HepG2 (cell line): ENCODE measurements around the gene SERPINB6. TPM values are rescaled to one million over a fixed set of nuclear protein-coding genes. Genes with fewer than 3 reads are reported as not detected.
"Not testable (repeated sequence)": the region's sequence is repeated elsewhere in the genome, so short reads cannot be mapped to it uniquely, and the experiment has no call there.

Source experiments
- ATAC-seq: fragments of 200-7000 bp; cut with Tn5 transposase; 3 replicates; pipeline ENCODE4 v1.9.1; 2020; ENCODE audit warnings: mild to moderate bottlenecking, moderate library complexity
- BruUV-seq: library from RNA; stranded (reverse); fragments of 400-500 nt; replicated peaks from 2 replicates; lab custom pipeline; 2021; lab: Mats Ljungman, UMichigan
- CTCF ChIA-PET: fragments of 300-600 bp; formaldehyde crosslinking; extraction: SDS; loops from one replicate; lab custom pipeline; 2021; ENCODE audit warnings: low total read pairs, inconsistent platforms, low intra/inter-chr PET ratio; lab: Yijun Ruan, JAX
- POLR2A ChIA-PET: fragments of 350-600 bp; sonication (Branson Sonifier 250); formaldehyde crosslinking; loops from one replicate; lab custom pipeline; 2020; ENCODE audit warnings: antibody characterized with exemption, inconsistent platforms; lab: Yijun Ruan, JAX
- DNase-seq: peaks from one replicate; pipeline ENCODE4 v3.0.0-alpha.2; 2015; ENCODE audit warnings: low spot score
- FAIRE-seq: peaks from 3 replicates; lab custom pipeline; 2011; peaks lifted over from hg19 to GRCh38; lab: Jason Lieb, UNC
- H2AFZ ChIP-seq: one replicate; pipeline ENCODE4 v1.6.1; 2011; ENCODE audit warnings: low read length, inconsistent platforms
- H3K27ac ChIP-seq: fragments of 300-600 bp; 3 replicates; pipeline ENCODE4 v1.8.0; 2011; ENCODE audit warnings: mixed run types, mild to moderate bottlenecking, mixed read lengths, low read length, inconsistent platforms; ENCODE audit not compliant: insufficient read depth; ENCODE audit errors: extremely low read length
- H3K27me3 ChIP-seq, 2 experiments: fragments of 200-600 bp in 1 of 2; 2 replicates in 1 of 2; 3 replicates in 1 of 2; pipeline versions ENCODE4 v1.6.0 to v1.8.0; 2011; ENCODE audit warnings: low read length in 2 of 2, mild to moderate bottlenecking in 2 of 2, moderate library complexity in 2 of 2, inconsistent platforms in 1 of 2; ENCODE audit not compliant: insufficient read depth in 2 of 2, control insufficient read depth in 1 of 2
- H3K36me3 ChIP-seq, 2 experiments: fragments of 200-600 bp in 1 of 2; replicated peaks in 1 of 2; 2 replicates in 1 of 2; 3 replicates in 1 of 2; pipeline versions ENCODE4 v1.5.1 to v1.8.0; 2011; ENCODE audit warnings: low read length in 2 of 2, inconsistent platforms in 1 of 2; ENCODE audit not compliant: insufficient read depth in 2 of 2, control insufficient read depth in 1 of 2
- H3K4me1 ChIP-seq: 2 replicates; pipeline ENCODE4 v1.5.1; 2012; ENCODE audit warnings: low read length, inconsistent platforms; ENCODE audit not compliant: insufficient read depth
- H3K4me2 ChIP-seq: 2 replicates; pipeline ENCODE4 v1.6.0; 2011; ENCODE audit warnings: low read depth, low read length, inconsistent platforms
- H3K4me3 ChIP-seq, 3 experiments: fragments of 200-600 bp in 1 of 3; sonication (generic), shearing (Covaris generic) in 1 of 3; replicated peaks in 1 of 3; 2 replicates each; pipeline ENCODE4 v1.5.1; 2011 to 2016; ENCODE audit warnings: low read length in 3 of 3, inconsistent platforms in 2 of 3, low read depth in 2 of 3, mild to moderate bottlenecking in 2 of 3, control low read depth in 1 of 3, mixed read lengths in 1 of 3; ENCODE audit not compliant: insufficient read depth in 1 of 3
- H3K79me2 ChIP-seq: one replicate; pipeline ENCODE4 v1.6.1; 2011; ENCODE audit warnings: low read length, inconsistent platforms; ENCODE audit not compliant: insufficient read depth
- H3K9ac ChIP-seq: 2 replicates; pipeline ENCODE4 v1.6.0; 2011; ENCODE audit warnings: mild to moderate bottlenecking, low read depth, low read length, inconsistent platforms; ENCODE audit not compliant: insufficient read depth
- H3K9me3 ChIP-seq: 2 replicates; pipeline ENCODE4 v1.5.1; 2012; ENCODE audit warnings: mild to moderate bottlenecking, low read length
- H4K20me1 ChIP-seq: 2 replicates; pipeline ENCODE4 v1.6.0; 2011; ENCODE audit warnings: inconsistent platforms, mild to moderate bottlenecking, low read length, moderate library complexity; ENCODE audit not compliant: insufficient read depth
- EP300 ChIP-seq, 3 experiments: sonication (generic) in 1 of 3; formaldehyde crosslinking in 1 of 3; IDR thresholded peaks; 2 replicates each; pipeline versions ENCODE4 v1.5.1 to v1.6.1; 2011 to 2020; ENCODE audit warnings: low read depth in 2 of 3, low read length in 2 of 3, borderline replicate concordance in 1 of 3, improper control_type of control experiment in 1 of 3, mild to moderate bottlenecking in 1 of 3, missing genetic modification reagents in 1 of 3, moderate library complexity in 1 of 3
- HDAC1 ChIP-seq: sonication (generic); formaldehyde crosslinking; IDR thresholded peaks from 2 replicates; pipeline ENCODE4 v1.5.1; 2020; ENCODE audit warnings: mild to moderate bottlenecking, missing genetic modification reagents
- KDM6A ChIP-seq: IDR thresholded peaks from 2 replicates; pipeline ENCODE4 v1.6.1; 2016; ENCODE audit warnings: low read depth
- PPARG ChIP-seq: conservative IDR thresholded peaks from 2 replicates; pipeline ENCODE4 v1.6.1; 2016; ENCODE audit warnings: missing biosample characterization, missing genetic modification reagents
- SALL1 ChIP-seq: sonication (generic); formaldehyde crosslinking; IDR thresholded peaks from 2 replicates; pipeline ENCODE4 v1.8.0; 2022; ENCODE audit warnings: mild to moderate bottlenecking, missing genetic modification reagents
- TARDBP ChIP-seq: sonication (generic); formaldehyde crosslinking; IDR thresholded peaks from 2 replicates; pipeline ENCODE4 v1.8.0; 2022; ENCODE audit warnings: mild to moderate bottlenecking, missing genetic modification reagents
- TEAD3 ChIP-seq: optimal IDR thresholded peaks from 2 replicates; pipeline ENCODE3; 2016; ENCODE audit warnings: borderline replicate concordance
- ZBTB38 ChIP-seq: sonication (generic); formaldehyde crosslinking; IDR thresholded peaks from 2 replicates; pipeline ENCODE4 v1.5.1; 2020; ENCODE audit warnings: mild to moderate bottlenecking, missing genetic modification reagents
- ZMAT3 ChIP-seq: sonication (generic); formaldehyde crosslinking; conservative IDR thresholded peaks from 2 replicates; pipeline ENCODE4 v1.7.0; 2021; ENCODE audit warnings: missing genetic modification reagents
- ZNF792 ChIP-seq: IDR thresholded peaks from 2 replicates; pipeline ENCODE4 v1.6.1; 2016
- WGBS: methylation state at CpG from one replicate; pipeline ENCODE4 v1.1.6; 2017; ENCODE audit warnings: low lambda C conversion rate; 5-methylcytosine and 5-hydroxymethylcytosine counted together
- in situ Hi-C: cut with HindIII; loops from 2 replicates; pipeline ENCODE4 v1.10.0; 2017; ENCODE audit warnings: low pct_unique_long_range_greater_than_20kb; ENCODE audit not compliant: extremely low pct_ligation_motif_present
- intact Hi-C: fragments of 100-400 bp; cut with micrococcal nuclease; formaldehyde crosslinking; loops from one replicate; pipeline ENCODE4 v1.10.0; 2022; ENCODE audit not compliant: unreplicated experiment
- polyA plus RNA-seq, 8 experiments: library from polyadenylated mRNA; depleted of rRNA in 3 of 8; stranded (reverse) in 7 of 8; unstranded in 1 of 8; fragments of >200 nt; fragmentation: Illumina TruSeq in 4 of 8; extraction: Trizol in 4 of 8; gene quantifications; 2 replicates each; pipeline versions ENCODE4 v1.2.1 to v1.2.3, GENCODE V29; 2011 to 2016; ENCODE audit warnings: low read depth in 4 of 8, missing spikeins in 1 of 8, mixed read lengths in 1 of 8; ENCODE audit not compliant: insufficient read depth in 1 of 8
- total RNA-seq, 5 experiments: library from RNA; depleted of rRNA; stranded (reverse); fragments of >200 nt; fragmentation: Illumina TruSeq; extraction: Trizol; gene quantifications; 2 replicates each; pipeline ENCODE4 v1.2.3, GENCODE V29; 2016; ENCODE audit warnings: low read depth in 1 of 5
- TF ChIP-seq, protein P1 (sequence below): IDR thresholded peaks from 2 replicates; pipeline ENCODE4 v1.4.0; 2020; ENCODE audit warnings: mild to moderate bottlenecking, missing genetic modification reagents
- TF ChIP-seq, protein P2 (sequence below): fragments of 450-650 bp; IDR thresholded peaks from 2 replicates; pipeline ENCODE4 v1.6.1; 2016
- TF ChIP-seq, protein P3 (sequence below): sonication (generic); formaldehyde crosslinking; IDR thresholded peaks from 2 replicates; pipeline ENCODE4 v1.5.0; 2020; ENCODE audit warnings: missing genetic modification reagents

SERPINB6 gene
- total and polyA plus RNA-seq, 2 of the 13 experiments (the other 11 are each of a cell fraction or from before 2014, with no cell fraction given) = 38.2 to 61.3 TPM

DNA sequence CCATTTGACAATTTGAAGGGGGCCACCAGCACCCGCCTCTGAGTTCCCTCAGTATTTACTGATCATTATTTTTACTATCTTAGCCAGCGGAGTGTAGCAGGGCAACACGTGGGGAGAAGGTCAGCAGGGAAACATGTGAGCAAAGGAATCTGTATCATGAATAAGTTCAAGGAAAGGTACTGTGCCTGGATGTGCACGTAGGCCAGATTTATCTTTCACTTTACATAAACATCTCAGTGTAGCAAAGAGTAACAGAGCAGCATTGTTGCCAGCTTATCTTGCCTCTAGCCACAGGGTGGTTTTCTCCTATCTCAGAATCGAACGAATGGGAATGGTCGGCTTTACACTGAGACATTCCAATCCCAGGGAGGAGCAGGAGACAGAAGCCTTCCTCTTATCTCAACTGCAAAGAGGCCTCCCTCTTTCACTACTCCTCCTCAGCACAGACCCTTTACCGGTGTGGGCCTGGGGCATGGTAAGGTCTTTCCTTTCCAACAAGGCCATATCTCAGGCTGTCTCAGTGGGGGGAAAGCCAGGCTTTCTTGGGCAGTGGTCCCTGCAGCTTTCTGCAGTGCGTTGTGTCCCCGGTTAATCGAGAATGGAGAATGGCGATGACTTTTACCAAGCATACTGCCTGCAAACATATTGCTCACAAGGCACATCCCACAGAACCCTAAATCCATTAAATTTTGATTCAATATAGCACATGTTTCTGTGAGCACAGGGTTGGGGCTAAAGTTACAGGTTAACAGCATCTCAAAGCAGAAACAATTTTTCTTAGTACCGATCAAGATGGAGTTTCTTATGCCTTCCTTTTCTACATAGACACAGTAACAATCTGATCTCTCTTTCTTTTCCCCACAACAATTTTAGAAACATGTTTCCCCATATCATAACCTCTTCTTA, 45.3 kb downstream of the SERPINB6 start:
- DNase-seq = peak; percentile 39
- H3K9me3 ChIP-seq; ATAC-seq; intact Hi-C loops; BruUV-seq; H3K79me2 ChIP-seq; H3K36me3 ChIP-seq; H4K20me1 ChIP-seq; in situ Hi-C loops; H3K27ac ChIP-seq; FAIRE-seq; CTCF ChIA-PET; H2AFZ ChIP-seq; TF ChIP-seq EP300 (CRISPR knock-in tag; IDR thresholded peaks at IDR 0.05; ENCODE audit: borderline replicate concordance): not testable (repeated sequence)
- Histone ChIP-seq H3K27me3 (peaks cover 0 to 11% of the 10 kb centered on the region in 2 experiments; a peak in 2 of 5 replicates), H3K4me1 (peaks cover 26% of the 10 kb centered on the region), H3K9ac (peak overlapping the region; percentile 4), H3K4me3 (peak overlapping the region in 1 of 3 experiments; percentile 39; a peak in 2 of 6 replicates), H3K4me2 (peak overlapping the region; percentile 56)
- POLR2A ChIA-PET = interaction anchor here (0.7 kb wide), 1 partner anchor 85 kb away, joined by 4 read pairs; the partner anchor contains the start of gene SERPINB1
- WGBS = 27% methylated on average over 13 of the region's 13 CpGs
- TF ChIP-seq, protein P1, sequence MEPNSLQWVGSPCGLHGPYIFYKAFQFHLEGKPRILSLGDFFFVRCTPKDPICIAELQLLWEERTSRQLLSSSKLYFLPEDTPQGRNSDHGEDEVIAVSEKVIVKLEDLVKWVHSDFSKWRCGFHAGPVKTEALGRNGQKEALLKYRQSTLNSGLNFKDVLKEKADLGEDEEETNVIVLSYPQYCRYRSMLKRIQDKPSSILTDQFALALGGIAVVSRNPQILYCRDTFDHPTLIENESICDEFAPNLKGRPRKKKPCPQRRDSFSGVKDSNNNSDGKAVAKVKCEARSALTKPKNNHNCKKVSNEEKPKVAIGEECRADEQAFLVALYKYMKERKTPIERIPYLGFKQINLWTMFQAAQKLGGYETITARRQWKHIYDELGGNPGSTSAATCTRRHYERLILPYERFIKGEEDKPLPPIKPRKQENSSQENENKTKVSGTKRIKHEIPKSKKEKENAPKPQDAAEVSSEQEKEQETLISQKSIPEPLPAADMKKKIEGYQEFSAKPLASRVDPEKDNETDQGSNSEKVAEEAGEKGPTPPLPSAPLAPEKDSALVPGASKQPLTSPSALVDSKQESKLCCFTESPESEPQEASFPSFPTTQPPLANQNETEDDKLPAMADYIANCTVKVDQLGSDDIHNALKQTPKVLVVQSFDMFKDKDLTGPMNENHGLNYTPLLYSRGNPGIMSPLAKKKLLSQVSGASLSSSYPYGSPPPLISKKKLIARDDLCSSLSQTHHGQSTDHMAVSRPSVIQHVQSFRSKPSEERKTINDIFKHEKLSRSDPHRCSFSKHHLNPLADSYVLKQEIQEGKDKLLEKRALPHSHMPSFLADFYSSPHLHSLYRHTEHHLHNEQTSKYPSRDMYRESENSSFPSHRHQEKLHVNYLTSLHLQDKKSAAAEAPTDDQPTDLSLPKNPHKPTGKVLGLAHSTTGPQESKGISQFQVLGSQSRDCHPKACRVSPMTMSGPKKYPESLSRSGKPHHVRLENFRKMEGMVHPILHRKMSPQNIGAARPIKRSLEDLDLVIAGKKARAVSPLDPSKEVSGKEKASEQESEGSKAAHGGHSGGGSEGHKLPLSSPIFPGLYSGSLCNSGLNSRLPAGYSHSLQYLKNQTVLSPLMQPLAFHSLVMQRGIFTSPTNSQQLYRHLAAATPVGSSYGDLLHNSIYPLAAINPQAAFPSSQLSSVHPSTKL (CRISPR knock-in tag) = peak; percentile 72
- peak; percentile 34; the same call in 1 of the 2 replicates for TF ChIP-seq PPARG (CRISPR knock-in tag)
- peak; percentile 55 for TF ChIP-seq TEAD3
- 0 out of 2 replicates have a peak, but pooled peaks have one; percentile 14 for TF ChIP-seq HDAC1 (CRISPR knock-in tag)
- 0 out of 2 replicates have a peak, but pooled peaks have one; percentile 33 for TF ChIP-seq ZNF792 (CRISPR knock-in tag)
- peak; percentile 41; the same call in 1 of the 2 replicates for TF ChIP-seq TARDBP (CRISPR knock-in tag)
- TF ChIP-seq, protein P2, sequence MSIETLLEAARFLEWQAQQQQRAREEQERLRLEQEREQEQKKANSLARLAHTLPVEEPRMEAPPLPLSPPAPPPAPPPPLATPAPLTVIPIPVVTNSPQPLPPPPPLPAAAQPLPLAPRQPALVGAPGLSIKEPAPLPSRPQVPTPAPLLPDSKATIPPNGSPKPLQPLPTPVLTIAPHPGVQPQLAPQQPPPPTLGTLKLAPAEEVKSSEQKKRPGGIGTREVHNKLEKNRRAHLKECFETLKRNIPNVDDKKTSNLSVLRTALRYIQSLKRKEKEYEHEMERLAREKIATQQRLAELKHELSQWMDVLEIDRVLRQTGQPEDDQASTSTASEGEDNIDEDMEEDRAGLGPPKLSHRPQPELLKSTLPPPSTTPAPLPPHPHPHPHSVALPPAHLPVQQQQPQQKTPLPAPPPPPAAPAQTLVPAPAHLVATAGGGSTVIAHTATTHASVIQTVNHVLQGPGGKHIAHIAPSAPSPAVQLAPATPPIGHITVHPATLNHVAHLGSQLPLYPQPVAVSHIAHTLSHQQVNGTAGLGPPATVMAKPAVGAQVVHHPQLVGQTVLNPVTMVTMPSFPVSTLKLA = peak; percentile 39; the same call in 1 of the 2 replicates
- peak in 1 of 2 experiments; percentile 24; a peak in 1 of 4 replicates for TF ChIP-seq EP300 (IDR thresholded peaks at IDR 0.05; ENCODE audit: low read depth in 2 of 2, low read length in 2 of 2)
- TF ChIP-seq SALL1 = peak; percentile 54
- peak; percentile 67; the same call in 1 of the 2 replicates for TF ChIP-seq ZBTB38
- 0 out of 2 replicates have a peak, but pooled peaks have one; percentile 7 for TF ChIP-seq KDM6A (CRISPR knock-in tag)
- 0 out of 2 replicates have a peak, but pooled peaks have one; percentile 18 for TF ChIP-seq ZMAT3 (CRISPR knock-in tag)
- TF ChIP-seq, protein P3, sequence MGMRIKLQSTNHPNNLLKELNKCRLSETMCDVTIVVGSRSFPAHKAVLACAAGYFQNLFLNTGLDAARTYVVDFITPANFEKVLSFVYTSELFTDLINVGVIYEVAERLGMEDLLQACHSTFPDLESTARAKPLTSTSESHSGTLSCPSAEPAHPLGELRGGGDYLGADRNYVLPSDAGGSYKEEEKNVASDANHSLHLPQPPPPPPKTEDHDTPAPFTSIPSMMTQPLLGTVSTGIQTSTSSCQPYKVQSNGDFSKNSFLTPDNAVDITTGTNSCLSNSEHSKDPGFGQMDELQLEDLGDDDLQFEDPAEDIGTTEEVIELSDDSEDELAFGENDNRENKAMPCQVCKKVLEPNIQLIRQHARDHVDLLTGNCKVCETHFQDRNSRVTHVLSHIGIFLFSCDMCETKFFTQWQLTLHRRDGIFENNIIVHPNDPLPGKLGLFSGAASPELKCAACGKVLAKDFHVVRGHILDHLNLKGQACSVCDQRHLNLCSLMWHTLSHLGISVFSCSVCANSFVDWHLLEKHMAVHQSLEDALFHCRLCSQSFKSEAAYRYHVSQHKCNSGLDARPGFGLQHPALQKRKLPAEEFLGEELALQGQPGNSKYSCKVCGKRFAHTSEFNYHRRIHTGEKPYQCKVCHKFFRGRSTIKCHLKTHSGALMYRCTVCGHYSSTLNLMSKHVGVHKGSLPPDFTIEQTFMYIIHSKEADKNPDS (CRISPR knock-in tag) = peak; percentile 73; the same call in 1 of the 2 replicates
